K562 (cell line): ENCODE data around the gene PHF14. TPM values are rescaled to one million over a fixed set of nuclear protein-coding genes. Genes with fewer than 3 reads are reported as not detected.

Experiments used
- AFF1 ChIP-seq, 2 experiments: fragments of 450-650 bp; IDR thresholded peaks; 2 replicates each; pipeline ENCODE4 v1.6.1; 2018; ENCODE audit warnings: mild to moderate bottlenecking in 2 of 2, low read depth in 1 of 2; ENCODE audit not compliant: partially characterized antibody in 2 of 2
- MED1 ChIP-seq: sonication (generic); formaldehyde crosslinking; IDR thresholded peaks from 2 replicates; pipeline ENCODE4 v1.8.1; 2023; ENCODE audit warnings: missing genetic modification reagents, borderline replicate concordance
- NR2C2 ChIP-seq, 2 experiments: fragments of 200-800 bp in 1 of 2; sonication (Bioruptor generic) in 1 of 2; sonication (generic) in 1 of 2; formaldehyde crosslinking in 1 of 2; IDR thresholded peaks; 2 replicates each; pipeline versions ENCODE4 v1.6.1 to v1.8.0; 2016 to 2022; ENCODE audit warnings: mild to moderate bottlenecking in 1 of 2, missing compliant biosample characterization in 1 of 2, missing genetic modification characterization in 1 of 2, missing genetic modification reagents in 1 of 2
- PHF8 ChIP-seq: fragments of 200-600 bp; sonication (generic); IDR thresholded peaks from 2 replicates; pipeline ENCODE4 v1.6.1; 2012; ENCODE audit warnings: mixed run types, mild to moderate bottlenecking, inconsistent platforms, low read length, moderate library complexity, borderline replicate concordance
- SAP30 ChIP-seq: fragments of 200-600 bp; sonication (generic); IDR thresholded peaks from 2 replicates; pipeline ENCODE4 v1.6.1; 2012; ENCODE audit warnings: borderline replicate concordance, low read depth, mild to moderate bottlenecking, moderate library complexity, low read length, control low read depth, inconsistent platforms; ENCODE audit not compliant: insufficient read depth, poor library complexity, severe bottlenecking
- SMARCA4 ChIP-seq: fragments of 450-650 bp; IDR thresholded peaks from 2 replicates; pipeline ENCODE4 v1.6.1; 2016
- SNIP1 ChIP-seq: fragments of 450-650 bp; IDR thresholded peaks from 2 replicates; pipeline ENCODE4 v1.7.1; 2017; ENCODE audit warnings: low read depth, mild to moderate bottlenecking
- ZBTB7A ChIP-seq: IDR thresholded peaks from 2 replicates; pipeline ENCODE4 v1.6.1; 2011; ENCODE audit warnings: low read depth, mild to moderate bottlenecking, low read length, moderate library complexity, borderline replicate concordance; ENCODE audit not compliant: control insufficient read depth
- ZNF143 ChIP-seq: sonication (generic); formaldehyde crosslinking; IDR thresholded peaks from 2 replicates; pipeline ENCODE4 v1.9.0; 2022; ENCODE audit warnings: mild to moderate bottlenecking, missing genetic modification reagents
- polyA plus RNA-seq, 8 experiments: library from polyadenylated mRNA; depleted of rRNA in 4 of 8; stranded (reverse) in 5 of 8; unstranded in 3 of 8; fragments of >200 nt; fragmentation: Nextera tagmentation in 2 of 8; fragmentation: Illumina TruSeq in 1 of 8; extraction: Ambion mirVana in 2 of 8; extraction: Trizol in 1 of 8; gene quantifications; 2 replicates each; pipeline versions ENCODE4 v1.2.1 to v1.2.3, GENCODE V29; 2011 to 2014; ENCODE audit warnings: inconsistent platforms in 1 of 8, missing spikeins in 1 of 8
- total RNA-seq, 7 experiments: library from RNA; depleted of rRNA in 6 of 7; stranded (reverse); fragments of >200 nt in 6 of 7; fragmentation: Illumina TruSeq in 2 of 7; extraction: Trizol in 2 of 7; gene quantifications; 2 replicates each; pipeline versions ENCODE4 v1.2.1 to v1.2.3, GENCODE V29; 2011 to 2021; ENCODE audit warnings: low replicate concordance in 1 of 7
- TF ChIP-seq, protein P1 (sequence below), 2 experiments: fragments of 450-650 bp; formaldehyde crosslinking in 1 of 2; IDR thresholded peaks; 2 replicates each; pipeline versions ENCODE4 v1.4.0 to v1.6.1; 2014 to 2020; ENCODE audit warnings: mild to moderate bottlenecking in 2 of 2, borderline replicate concordance in 1 of 2, low read depth in 1 of 2

The PHF14 gene
- total and polyA plus RNA-seq, 9 of the 15 experiments (the other 6 are each of a cell fraction or from before 2014, with no cell fraction given): 27.5 to 67.6 (median 41.4) TPM

DNA sequence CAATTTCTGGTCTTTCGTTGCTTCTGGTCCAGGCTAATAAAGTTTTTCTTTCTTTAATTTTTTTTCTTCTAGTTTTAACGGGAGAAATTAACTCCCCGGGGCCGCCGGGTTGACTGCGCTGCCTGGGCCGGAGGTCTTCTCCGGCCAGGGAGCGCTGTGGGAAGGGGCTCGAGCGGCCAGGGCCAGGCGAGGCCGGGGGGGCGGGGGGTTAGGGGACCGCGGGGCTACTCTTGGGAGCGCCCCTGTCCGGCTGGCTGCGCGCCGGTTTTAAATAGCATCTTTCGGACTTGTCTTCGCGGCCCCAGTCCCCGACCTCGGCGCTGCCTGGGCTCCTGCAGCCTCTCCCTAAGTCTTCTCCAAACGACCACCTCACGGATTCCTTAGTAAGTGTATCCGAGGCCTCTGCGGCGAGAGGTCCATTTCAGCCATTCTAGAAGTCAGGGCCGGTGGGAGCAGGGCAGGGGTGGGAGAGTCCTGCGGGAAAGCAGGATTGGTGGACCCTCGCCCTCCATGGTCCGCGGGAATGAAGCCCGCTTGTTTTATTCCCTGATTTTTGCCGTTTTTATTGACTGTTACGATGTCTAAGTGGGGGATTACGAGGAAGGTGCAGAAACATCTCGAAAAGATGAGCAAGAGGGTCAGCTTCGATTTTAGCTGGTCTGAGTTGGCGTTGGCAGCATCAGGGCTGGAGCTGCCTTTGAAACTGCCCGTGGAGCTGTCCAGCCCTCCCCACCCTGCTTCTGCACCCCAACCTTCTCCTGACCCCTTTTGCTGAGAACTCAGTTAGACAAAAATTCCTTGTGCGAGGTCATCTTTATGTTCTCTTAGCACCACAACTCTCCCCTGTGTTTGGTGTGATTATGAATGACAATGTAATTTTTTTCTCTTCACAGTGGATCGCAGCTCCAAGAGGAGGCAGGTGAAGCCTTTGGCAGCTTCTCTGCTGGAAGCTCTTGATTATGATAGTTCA lies 555 bp downstream of the PHF14 start (continued):
- TF ChIP-seq, protein P1, sequence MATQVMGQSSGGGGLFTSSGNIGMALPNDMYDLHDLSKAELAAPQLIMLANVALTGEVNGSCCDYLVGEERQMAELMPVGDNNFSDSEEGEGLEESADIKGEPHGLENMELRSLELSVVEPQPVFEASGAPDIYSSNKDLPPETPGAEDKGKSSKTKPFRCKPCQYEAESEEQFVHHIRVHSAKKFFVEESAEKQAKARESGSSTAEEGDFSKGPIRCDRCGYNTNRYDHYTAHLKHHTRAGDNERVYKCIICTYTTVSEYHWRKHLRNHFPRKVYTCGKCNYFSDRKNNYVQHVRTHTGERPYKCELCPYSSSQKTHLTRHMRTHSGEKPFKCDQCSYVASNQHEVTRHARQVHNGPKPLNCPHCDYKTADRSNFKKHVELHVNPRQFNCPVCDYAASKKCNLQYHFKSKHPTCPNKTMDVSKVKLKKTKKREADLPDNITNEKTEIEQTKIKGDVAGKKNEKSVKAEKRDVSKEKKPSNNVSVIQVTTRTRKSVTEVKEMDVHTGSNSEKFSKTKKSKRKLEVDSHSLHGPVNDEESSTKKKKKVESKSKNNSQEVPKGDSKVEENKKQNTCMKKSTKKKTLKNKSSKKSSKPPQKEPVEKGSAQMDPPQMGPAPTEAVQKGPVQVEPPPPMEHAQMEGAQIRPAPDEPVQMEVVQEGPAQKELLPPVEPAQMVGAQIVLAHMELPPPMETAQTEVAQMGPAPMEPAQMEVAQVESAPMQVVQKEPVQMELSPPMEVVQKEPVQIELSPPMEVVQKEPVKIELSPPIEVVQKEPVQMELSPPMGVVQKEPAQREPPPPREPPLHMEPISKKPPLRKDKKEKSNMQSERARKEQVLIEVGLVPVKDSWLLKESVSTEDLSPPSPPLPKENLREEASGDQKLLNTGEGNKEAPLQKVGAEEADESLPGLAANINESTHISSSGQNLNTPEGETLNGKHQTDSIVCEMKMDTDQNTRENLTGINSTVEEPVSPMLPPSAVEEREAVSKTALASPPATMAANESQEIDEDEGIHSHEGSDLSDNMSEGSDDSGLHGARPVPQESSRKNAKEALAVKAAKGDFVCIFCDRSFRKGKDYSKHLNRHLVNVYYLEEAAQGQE (IDR thresholded peaks at IDR 0.05; ENCODE audit: borderline replicate concordance): peak; percentile 95
- TF ChIP-seq, protein P1 (CRISPR knock-in tag; IDR thresholded peaks at IDR 0.05; ENCODE audit: low read depth): peak; percentile 76; the same call in 1 of the 2 replicates
- TF ChIP-seq ZNF143 (no peak), SAP30 (peak; percentile 57), SNIP1 (no peak), ZBTB7A (peak; percentile 39; the same call in 1 of the 2 replicates), AFF1 (IDR thresholded peaks at IDR 0.05; ENCODE audit: low read depth in 1 of 2, partially characterized antibody in 2 of 2) (peak in 1 of 2 experiments; percentile 39), NR2C2 (CRISPR knock-in tag; IDR thresholded peaks at IDR 0.05) (no peak), NR2C2 (tag; IDR thresholded peaks at IDR 0.05) (peak; percentile 44; the same call in 1 of the 2 replicates), SMARCA4 (no peak; the same call in 1 of the 2 replicates), MED1 (CRISPR knock-in tag) (no peak), PHF8 (peak; percentile 69)
